Smooth muscle cell (in vitro differentiated cells): ENCODE measurements around the gene MYO15A. TPM values are rescaled to one million over a fixed set of nuclear protein-coding genes. Genes with fewer than 3 reads are reported as not detected.

Experiments used
- DNase-seq: peaks from one replicate; lab custom pipeline; 2025; ENCODE audit not compliant: unreplicated experiment; lab: John Stamatoyannopoulos, UW
- H2AFZ ChIP-seq: fragments of 200-600 bp; sonication (generic); 2 replicates; pipeline ENCODE4 v1.6.0; 2016; ENCODE audit warnings: antibody characterized with exemption, low read depth, mild to moderate bottlenecking
- H3F3A ChIP-seq: fragments of 200-600 bp; sonication (generic); 2 replicates; pipeline ENCODE4 v1.6.0; 2017; ENCODE audit warnings: antibody characterized with exemption, low read depth
- H3K27ac ChIP-seq: fragments of 200-600 bp; sonication (generic); 2 replicates; pipeline ENCODE4 v1.5.1; 2016; ENCODE audit warnings: low read depth, mild to moderate bottlenecking
- H3K27me3 ChIP-seq: fragments of 200-600 bp; sonication (generic); 2 replicates; pipeline ENCODE4 v1.6.1; 2016; ENCODE audit warnings: low read depth, mild to moderate bottlenecking
- H3K36me3 ChIP-seq: fragments of 200-600 bp; sonication (generic); 2 replicates; pipeline ENCODE4 v1.5.1; 2016; ENCODE audit warnings: low read depth
- H3K4me1 ChIP-seq: fragments of 200-600 bp; sonication (generic); 2 replicates; pipeline ENCODE4 v1.5.1; 2016; ENCODE audit warnings: low read depth
- H3K4me2 ChIP-seq: fragments of 200-600 bp; sonication (generic); 2 replicates; pipeline ENCODE4 v1.6.0; 2016; ENCODE audit warnings: mild to moderate bottlenecking
- H3K4me3 ChIP-seq: fragments of 200-600 bp; sonication (generic); 2 replicates; pipeline ENCODE4 v1.5.1; 2016; ENCODE audit warnings: mild to moderate bottlenecking
- H3K79me2 ChIP-seq: fragments of 200-600 bp; sonication (generic); 2 replicates; pipeline ENCODE4 v1.6.0; 2016; ENCODE audit warnings: low read depth, mild to moderate bottlenecking
- H3K9ac ChIP-seq: fragments of 200-600 bp; sonication (generic); 2 replicates; pipeline ENCODE4 v1.6.0; 2016; ENCODE audit warnings: low read depth
- H3K9me3 ChIP-seq: fragments of 200-600 bp; sonication (generic); replicated peaks from 2 replicates; pipeline ENCODE4 v1.5.1; 2016; ENCODE audit warnings: low read depth
- H4K20me1 ChIP-seq: fragments of 200-600 bp; sonication (generic); 2 replicates; pipeline ENCODE4 v1.6.0; 2016; ENCODE audit warnings: low read depth
- WGBS: methylation state at CpG from one replicate; pipeline ENCODE4 v1.1.7; 2016; ENCODE audit warnings: low lambda C conversion rate; 5-methylcytosine and 5-hydroxymethylcytosine counted together
- polyA plus RNA-seq: library from polyadenylated mRNA; unstranded; fragments of >200 nt; fragmentation: Nextera tagmentation; extraction: Ambion mirVana; gene quantifications from 2 replicates; pipeline ENCODE4 v1.2.1, GENCODE V29; 2016
- total RNA-seq: library from RNA; depleted of rRNA; stranded (reverse); fragments of >200 nt; gene quantifications from 2 replicates; pipeline ENCODE4 v1.2.3, GENCODE V29; 2014
- TF ChIP-seq, protein P1 (sequence below): fragments of 200-600 bp; sonication (generic); IDR thresholded peaks from 2 replicates; pipeline ENCODE4 v1.5.1; 2017; ENCODE audit warnings: borderline replicate concordance, mild to moderate bottlenecking, antibody characterized with exemption; ENCODE audit not compliant: insufficient read depth, poor library complexity, severe bottlenecking

The MYO15A gene
- total and polyA plus RNA-seq, 2 experiments from 2014 or later: 2.0 to 3.6 TPM

DNA sequence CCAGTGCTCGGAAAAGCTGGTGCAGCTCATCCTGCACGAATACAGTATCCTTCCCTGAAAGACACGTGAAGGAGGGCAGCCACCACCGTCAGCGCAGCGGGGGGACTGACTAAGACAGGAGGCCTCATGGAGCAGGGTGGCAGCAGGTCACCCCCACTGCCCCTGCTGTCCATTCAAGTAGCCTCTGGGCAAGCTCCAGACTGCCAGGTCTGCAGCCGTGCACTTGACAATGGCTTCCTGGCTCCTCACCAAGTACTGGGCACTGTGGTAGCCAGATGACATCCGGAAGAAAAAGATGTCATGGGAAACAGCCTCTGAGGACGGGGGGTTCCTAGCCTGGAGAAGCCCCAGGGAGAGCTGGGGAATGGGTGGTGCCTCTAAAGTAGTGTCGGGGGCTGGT is 7.9 kb upstream of the MYO15A start:
- no peak overlapping the region for H3K9ac ChIP-seq
- TF ChIP-seq, protein P1, sequence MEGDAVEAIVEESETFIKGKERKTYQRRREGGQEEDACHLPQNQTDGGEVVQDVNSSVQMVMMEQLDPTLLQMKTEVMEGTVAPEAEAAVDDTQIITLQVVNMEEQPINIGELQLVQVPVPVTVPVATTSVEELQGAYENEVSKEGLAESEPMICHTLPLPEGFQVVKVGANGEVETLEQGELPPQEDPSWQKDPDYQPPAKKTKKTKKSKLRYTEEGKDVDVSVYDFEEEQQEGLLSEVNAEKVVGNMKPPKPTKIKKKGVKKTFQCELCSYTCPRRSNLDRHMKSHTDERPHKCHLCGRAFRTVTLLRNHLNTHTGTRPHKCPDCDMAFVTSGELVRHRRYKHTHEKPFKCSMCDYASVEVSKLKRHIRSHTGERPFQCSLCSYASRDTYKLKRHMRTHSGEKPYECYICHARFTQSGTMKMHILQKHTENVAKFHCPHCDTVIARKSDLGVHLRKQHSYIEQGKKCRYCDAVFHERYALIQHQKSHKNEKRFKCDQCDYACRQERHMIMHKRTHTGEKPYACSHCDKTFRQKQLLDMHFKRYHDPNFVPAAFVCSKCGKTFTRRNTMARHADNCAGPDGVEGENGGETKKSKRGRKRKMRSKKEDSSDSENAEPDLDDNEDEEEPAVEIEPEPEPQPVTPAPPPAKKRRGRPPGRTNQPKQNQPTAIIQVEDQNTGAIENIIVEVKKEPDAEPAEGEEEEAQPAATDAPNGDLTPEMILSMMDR: no peak
- H2AFZ ChIP-seq: no peak overlapping the region
- no peaks in the 10 kb centered on the region for H3F3A ChIP-seq
- DNase-seq: no peak
- no peaks in the 10 kb centered on the region for H3K79me2 ChIP-seq
- H3K27ac ChIP-seq: no peak overlapping the region
- no peaks in the 10 kb centered on the region for H3K27me3 ChIP-seq
- 93% methylated on average over 10 of the region's 10 CpGs for WGBS
- no peaks in the 10 kb centered on the region for H4K20me1 ChIP-seq
- no peaks in the 10 kb centered on the region for H3K9me3 ChIP-seq
- H3K4me3 ChIP-seq: no peak overlapping the region
- H3K4me2 ChIP-seq: no peak overlapping the region
- peaks cover 4% of the 10 kb centered on the region for H3K36me3 ChIP-seq
- H3K4me1 ChIP-seq: no peaks in the 10 kb centered on the region

- Histone ChIP-seq H3K9ac (no peak overlapping the region), H3K79me2 (no peaks in the 10 kb centered on the region), H3K4me1 (no peaks in the 10 kb centered on the region), H3F3A (no peaks in the 10 kb centered on the region), H3K36me3 (peaks cover 4% of the 10 kb centered on the region), H2AFZ (no peak overlapping the region), H4K20me1 (no peaks in the 10 kb centered on the region), H3K9me3 (no peaks in the 10 kb centered on the region), H3K27me3 (no peaks in the 10 kb centered on the region), H3K4me2 (no peak overlapping the region), H3K27ac (no peak overlapping the region), H3K4me3 (no peak overlapping the region)
- TF ChIP-seq, protein P1: no peak
- WGBS: 87% methylated on average over 9 of the region's 9 CpGs
- DNase-seq: no peak
Measured at GRCh38 chr17:18101828-18102227, 6.7 kb upstream of the MYO15A start.

DNA sequence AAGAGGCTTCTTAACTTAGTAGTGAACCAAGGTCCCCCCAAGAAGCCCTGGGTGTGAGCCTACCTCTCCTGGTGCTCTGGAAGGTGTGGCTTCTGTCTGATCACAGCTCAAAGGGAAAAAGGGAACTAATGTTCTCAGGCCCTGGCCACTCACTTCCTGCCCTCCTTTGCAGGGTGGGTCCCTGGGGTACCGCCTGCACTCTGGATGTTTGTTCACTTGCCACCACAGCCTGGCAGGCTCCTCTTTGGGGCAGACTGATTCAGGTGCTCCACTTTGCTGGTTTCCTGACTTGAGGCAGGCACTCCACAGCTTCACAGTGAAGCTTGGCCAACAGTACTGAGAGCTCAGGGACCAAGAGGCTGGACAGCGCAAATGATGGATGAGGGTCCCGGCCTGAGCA is 5.9 kb upstream of the MYO15A start:
- DNase-seq: no peak
- 100% methylated on average over 3 of the region's 3 CpGs for WGBS
- H4K20me1 ChIP-seq: no peaks in the 10 kb centered on the region

GRCh38 chr17:18105027-18105426 is 3.5 kb upstream of the MYO15A start:
- H2AFZ ChIP-seq: no peak overlapping the region
- H3F3A ChIP-seq: no peaks in the 10 kb centered on the region
- no peaks in the 10 kb centered on the region for H4K20me1 ChIP-seq
- no peak overlapping the region for H3K4me3 ChIP-seq
- H3K27ac ChIP-seq: no peak overlapping the region
- DNase-seq: no peak
- WGBS: 100% methylated on average over 3 of the region's 3 CpGs
- no peaks in the 10 kb centered on the region for H3K36me3 ChIP-seq
- no peaks in the 10 kb centered on the region for H3K27me3 ChIP-seq
- H3K4me2 ChIP-seq: no peak overlapping the region
- no peaks in the 10 kb centered on the region for H3K9me3 ChIP-seq
- H3K4me1 ChIP-seq: no peaks in the 10 kb centered on the region
- H3K9ac ChIP-seq: no peak overlapping the region
- TF ChIP-seq, protein P1: no peak
- no peaks in the 10 kb centered on the region for H3K79me2 ChIP-seq

More for the DNA sequence above, 5.9 kb upstream of the MYO15A start:
- no peak overlapping the region for H3K4me3 ChIP-seq
- no peak overlapping the region for H3K4me2 ChIP-seq
- no peaks in the 10 kb centered on the region for H3K27me3 ChIP-seq
- no peaks in the 10 kb centered on the region for H3K79me2 ChIP-seq
- no peak overlapping the region for H3K27ac ChIP-seq
- no peak overlapping the region for H3K9ac ChIP-seq
- TF ChIP-seq, protein P1: no peak
- no peak overlapping the region for H2AFZ ChIP-seq
- no peaks in the 10 kb centered on the region for H3K9me3 ChIP-seq
- H3K4me1 ChIP-seq: no peaks in the 10 kb centered on the region
- peaks cover 4% of the 10 kb centered on the region for H3K36me3 ChIP-seq
- no peaks in the 10 kb centered on the region for H3F3A ChIP-seq
